Measurements from ENCODE around the gene SLC25A40. TPM values are rescaled to one million over a fixed set of nuclear protein-coding genes. Genes with fewer than 3 reads are reported as not detected.
"Not testable (repeated sequence)": the region's sequence is repeated elsewhere in the genome, so short reads cannot be mapped to it uniquely, and the experiment has no call there.

Gene SLC25A40, protein sequence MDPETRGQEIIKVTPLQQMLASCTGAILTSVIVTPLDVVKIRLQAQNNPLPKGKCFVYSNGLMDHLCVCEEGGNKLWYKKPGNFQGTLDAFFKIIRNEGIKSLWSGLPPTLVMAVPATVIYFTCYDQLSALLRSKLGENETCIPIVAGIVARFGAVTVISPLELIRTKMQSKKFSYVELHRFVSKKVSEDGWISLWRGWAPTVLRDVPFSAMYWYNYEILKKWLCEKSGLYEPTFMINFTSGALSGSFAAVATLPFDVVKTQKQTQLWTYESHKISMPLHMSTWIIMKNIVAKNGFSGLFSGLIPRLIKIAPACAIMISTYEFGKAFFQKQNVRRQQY
- total RNA-seq (10 to 100 TPM; 15.2 to 50.2 (median 27.5) TPM), polyA plus RNA-seq (10 to 100 TPM; 10.7 to 11.0 TPM), total RNA-seq (14.1 reads per million, percentile 43 among the genes with 10 or more reads in this experiment)

DNA sequence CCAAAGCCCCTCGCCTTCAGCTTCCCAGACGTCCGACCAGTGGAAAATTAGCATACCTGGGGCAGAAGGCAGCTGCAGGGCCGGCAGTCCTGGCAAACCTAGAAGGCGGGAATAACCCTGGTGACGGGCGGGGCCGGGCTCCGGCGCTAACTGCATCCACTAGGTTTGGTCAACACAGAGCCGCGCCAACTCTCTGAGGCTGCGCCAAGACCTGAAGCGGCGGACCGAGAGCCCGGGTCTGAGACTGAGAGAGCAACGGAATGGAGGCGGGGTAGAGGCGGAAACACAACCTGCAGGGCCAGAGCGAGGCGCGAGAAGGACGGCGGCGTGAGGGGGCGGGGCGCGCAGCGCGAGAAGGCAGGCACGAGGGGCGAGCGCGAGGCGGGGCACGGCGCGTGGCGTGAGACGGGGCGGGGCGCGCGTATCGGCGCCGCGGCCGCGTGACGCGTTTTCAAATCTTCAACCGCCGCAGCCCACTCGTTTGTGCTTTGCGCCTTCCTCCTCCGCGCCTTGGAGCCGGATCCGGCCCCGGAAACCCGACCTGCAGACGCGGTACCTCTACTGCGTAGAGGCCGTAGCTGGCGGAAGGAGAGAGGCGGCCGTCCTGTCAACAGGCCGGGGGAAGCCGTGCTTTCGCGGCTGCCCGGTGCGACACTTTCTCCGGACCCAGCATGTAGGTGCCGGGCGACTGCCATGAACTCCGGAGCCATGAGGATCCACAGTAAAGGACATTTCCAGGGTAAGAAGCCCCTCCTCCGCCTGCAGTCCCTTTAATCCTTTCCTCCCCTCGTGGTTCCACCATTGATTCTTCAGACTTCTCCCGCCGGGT lies at the start of gene SLC25A40, which contains the start of gene DBF4:
TSS of gene SLC25A40 (minus strand) at position 321 of the 829 bp plus-strand sequence. CDS start 17,633 bp downstream, outside the sequence.
TSS of gene DBF4 (plus strand) at position 454 of the 829 bp plus-strand sequence. CDS start at position 694, 240 bp downstream.
- no peaks in the 10 kb centered on the region for H3K27me3 ChIP-seq (ENCODE audit: control insufficient read depth in 2 of 2, insufficient read depth in 2 of 2, low read length in 2 of 2)
- no peaks in the 10 kb centered on the region for H3K27me3 Mint-ChIP-seq
- peak within 1 kb of the TSS; percentile 93 for H3K4me3 ChIP-seq (ENCODE audit: low read length)
- H3K9me3 ChIP-seq (ENCODE audit: control insufficient read depth in 2 of 3, low read length in 3 of 3), result no peaks in the 10 kb centered on the region
- peaks cover 0 to 18% (median 6%) of the 10 kb centered on the region in 11 donors for H3K9me3 Mint-ChIP-seq
- DNase-seq (peak; percentile 88 to 98 (median 95)), ATAC-seq (peak; percentile 95)
- H3K4me1 ChIP-seq (ENCODE audit: control insufficient read depth in 2 of 2, insufficient read depth in 2 of 2, low read length in 2 of 2), result peaks cover 6 to 13% of the 10 kb centered on the region in 2 donors
- POLR2A ChIA-PET, result interaction anchor here (1.0 to 1.1 kb wide), 2 partner anchors 59 to 341 kb away, joined by 3 read pairs; no protein-coding TSS in a partner anchor
- H3K27ac ChIP-seq (ENCODE audit: low read depth, low read length), result peak within 1 kb of the TSS; percentile 92
- peak within 1 kb of the TSS; percentile 69 to 96 (median 93) for H3K4me3 Mint-ChIP-seq
- H3K36me3 Mint-ChIP-seq, result peaks cover 4 to 43% (median 24%) of the 10 kb centered on the region in 5 donors
- H3K27ac Mint-ChIP-seq, result peak within 1 kb of the TSS; percentile 82 to 98 (median 97)
- intact Hi-C loops (cut with micrococcal nuclease), result loop anchor here (1.0 to 10.0 kb wide), 12 partner anchors 11 to 1729 kb away; partner anchors contain the start of genes ADAM22 (in 2 of the 2), DMTF1 (in 2 of the 2), RUNDC3B (in 2 of the 2) and ABCB1 (in 1 of the 2)
- H3K36me3 ChIP-seq (ENCODE audit: control insufficient read depth in 2 of 3, insufficient read depth in 3 of 3, low read length in 3 of 3), result peaks cover 0 to 14% (median 0%) of the 10 kb centered on the region in 3 experiments
- CTCF ChIA-PET, result interaction anchor here (2.7 kb wide), 1 partner anchor 11 kb away, joined by 12 read pairs; no protein-coding TSS in a partner anchor
- peaks cover 27 to 64% (median 54%) of the 10 kb centered on the region in 7 donors for H3K4me1 Mint-ChIP-seq

DNA sequence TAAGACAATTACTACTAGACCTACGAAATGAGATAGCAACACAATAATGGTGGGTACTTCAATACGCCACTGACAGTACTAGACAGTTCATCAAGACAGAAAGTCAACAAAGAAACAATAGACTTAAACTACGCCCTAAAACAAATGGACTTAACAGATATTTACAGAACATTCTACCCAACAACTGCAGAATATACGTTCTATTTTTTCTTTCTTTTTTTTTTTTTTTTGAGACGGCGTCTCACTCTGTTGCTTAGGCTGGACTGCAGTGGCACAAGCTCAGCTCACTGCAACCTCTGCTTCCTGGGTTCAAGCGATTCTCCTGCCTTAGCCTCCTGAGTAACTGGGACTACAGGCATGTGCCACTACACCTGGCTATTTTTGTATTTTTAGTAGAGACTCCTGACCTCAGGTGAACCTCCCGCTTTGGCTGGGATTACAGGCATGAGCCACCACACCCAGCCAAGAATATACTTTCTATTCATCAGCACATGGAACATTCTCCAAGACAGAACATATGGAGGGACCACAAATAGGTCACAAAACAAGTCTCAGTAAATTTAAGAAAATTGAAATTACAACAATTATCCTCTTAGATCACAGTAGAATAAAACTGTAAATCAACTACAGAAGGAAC lies 46.7 kb upstream of the SLC25A40 start:
- POLR2A ChIA-PET; H3K4me3 Mint-ChIP-seq; H3K4me1 Mint-ChIP-seq; H3K27ac Mint-ChIP-seq; H3K27ac ChIP-seq (ENCODE audit: low read depth, low read length); DNase-seq; H3K4me3 ChIP-seq (ENCODE audit: low read length); H3K27me3 ChIP-seq (ENCODE audit: control insufficient read depth in 2 of 2, insufficient read depth in 2 of 2, low read length in 2 of 2); H3K4me1 ChIP-seq (ENCODE audit: control insufficient read depth in 2 of 2, insufficient read depth in 2 of 2, low read length in 2 of 2); H3K9me3 Mint-ChIP-seq; CTCF ChIA-PET; ATAC-seq; H3K9me3 ChIP-seq (ENCODE audit: control insufficient read depth in 2 of 3, low read length in 3 of 3); H3K36me3 ChIP-seq (ENCODE audit: control insufficient read depth in 2 of 3, insufficient read depth in 3 of 3, low read length in 3 of 3); H3K36me3 Mint-ChIP-seq; intact Hi-C loops (cut with micrococcal nuclease): not testable (repeated sequence)
- H3K27me3 Mint-ChIP-seq, result peaks cover 0 to 18% (median 5%) of the 10 kb centered on the region in 5 donors

DNA sequence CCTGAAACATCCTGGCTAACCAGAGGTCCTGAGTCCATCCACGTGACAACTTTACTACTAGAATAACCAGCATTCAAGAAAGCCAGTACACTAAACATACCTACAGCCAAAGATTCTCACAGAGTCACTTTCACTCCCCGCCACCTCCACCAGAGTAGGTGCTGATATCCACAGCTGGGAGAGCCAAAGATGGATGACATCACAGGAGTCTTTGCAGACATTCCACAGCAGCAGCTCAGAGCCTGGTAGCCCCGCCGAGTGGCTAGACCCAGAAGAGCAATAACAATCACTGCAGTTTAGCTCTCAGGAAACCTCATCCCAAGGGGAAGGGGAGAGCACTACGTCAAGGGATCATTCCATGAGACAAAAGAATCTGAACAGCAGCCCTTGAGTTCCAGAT lies 44.4 kb upstream of the SLC25A40 start:
- no peak overlapping the region for H3K27ac Mint-ChIP-seq
- DNase-seq, result no peak
- Histone ChIP-seq H3K4me3 (ENCODE audit: low read length) (no peak overlapping the region), H3K9me3 (ENCODE audit: control insufficient read depth in 2 of 3, low read length in 3 of 3) (no peaks in the 10 kb centered on the region), H3K4me1 (ENCODE audit: control insufficient read depth in 2 of 2, insufficient read depth in 2 of 2, low read length in 2 of 2) (no peaks in the 10 kb centered on the region), H3K36me3 (ENCODE audit: control insufficient read depth in 2 of 3, insufficient read depth in 3 of 3, low read length in 3 of 3) (no peaks in the 10 kb centered on the region), H3K27me3 (ENCODE audit: control insufficient read depth in 2 of 2, insufficient read depth in 2 of 2, low read length in 2 of 2) (peaks cover 0 to 3% of the 10 kb centered on the region in 2 donors), H3K27ac (ENCODE audit: low read depth, low read length) (no peak overlapping the region)
- no peaks in the 10 kb centered on the region for H3K9me3 Mint-ChIP-seq
- no peak for ATAC-seq
- POLR2A ChIA-PET, result no interaction called here
- no peaks in the 10 kb centered on the region for H3K4me1 Mint-ChIP-seq
- CTCF ChIA-PET, result no interaction called here
- H3K4me3 Mint-ChIP-seq, result no peak overlapping the region
- intact Hi-C loops (cut with micrococcal nuclease), result no loop called here
- no peaks in the 10 kb centered on the region for H3K36me3 Mint-ChIP-seq
- H3K27me3 Mint-ChIP-seq, result peaks cover 0 to 18% (median 6%) of the 10 kb centered on the region in 5 donors

DNA sequence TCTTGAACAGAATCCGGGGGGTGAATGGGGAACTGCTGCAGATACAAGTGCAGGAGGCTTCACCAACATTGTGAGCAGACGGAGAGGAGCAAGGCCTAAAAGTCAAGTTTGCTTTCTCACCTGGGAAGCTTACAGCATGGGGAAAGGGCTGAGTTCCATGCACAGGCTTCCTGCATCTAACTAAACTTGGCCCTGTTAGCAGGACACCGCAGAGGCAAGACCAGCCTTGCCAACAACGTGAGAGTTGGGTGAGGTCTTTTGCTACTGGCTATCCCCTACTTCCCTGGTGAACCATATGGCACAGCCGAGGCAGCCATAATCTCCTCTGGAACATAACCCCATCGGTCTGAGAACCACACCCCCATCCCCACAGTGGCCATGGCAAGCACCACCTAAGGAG lies 43.7 kb upstream of the SLC25A40 start:
- Histone ChIP-seq H3K4me3 (ENCODE audit: low read length) (no peak overlapping the region), H3K27ac (ENCODE audit: low read depth, low read length) (no peak overlapping the region), H3K9me3 (ENCODE audit: control insufficient read depth in 2 of 3, low read length in 3 of 3) (no peaks in the 10 kb centered on the region), H3K27me3 (ENCODE audit: control insufficient read depth in 2 of 2, insufficient read depth in 2 of 2, low read length in 2 of 2) (peaks cover 0 to 3% of the 10 kb centered on the region in 2 donors), H3K36me3 (ENCODE audit: control insufficient read depth in 2 of 3, insufficient read depth in 3 of 3, low read length in 3 of 3) (no peaks in the 10 kb centered on the region), H3K4me1 (ENCODE audit: control insufficient read depth in 2 of 2, insufficient read depth in 2 of 2, low read length in 2 of 2) (no peaks in the 10 kb centered on the region)
- Mint-ChIP-seq H3K4me1 (no peaks in the 10 kb centered on the region), H3K4me3 (no peak overlapping the region), H3K9me3 (no peaks in the 10 kb centered on the region), H3K27me3 (peaks cover 0 to 18% (median 6%) of the 10 kb centered on the region in 5 donors), H3K36me3 (no peaks in the 10 kb centered on the region), H3K27ac (no peak overlapping the region)
- DNase-seq (no peak), ATAC-seq (no peak)
- ChIA-PET CTCF (no interaction called here), POLR2A (no interaction called here)
- intact Hi-C loops (cut with micrococcal nuclease), result no loop called here

DNA sequence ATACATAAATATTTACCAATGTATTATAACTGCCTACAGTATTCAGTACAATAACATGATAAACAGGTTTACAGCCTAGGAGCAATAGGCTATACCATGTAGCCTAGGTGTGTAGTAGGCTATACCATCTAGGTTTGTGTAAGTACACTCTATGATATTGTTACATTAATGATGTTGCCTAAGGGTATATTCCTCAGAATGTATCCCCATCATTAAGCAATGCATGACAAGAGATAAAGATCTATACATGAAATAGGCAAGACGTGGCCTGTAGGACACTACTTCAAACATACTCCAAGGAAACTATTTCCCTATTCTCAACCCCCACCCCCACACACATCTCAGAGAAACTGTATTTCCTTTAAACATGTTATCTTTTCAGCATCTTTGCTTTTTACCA lies 42.6 kb upstream of the SLC25A40 start:
- H3K4me3 Mint-ChIP-seq, result no peak overlapping the region
- intact Hi-C loops (cut with micrococcal nuclease), result no loop called here
- H3K4me1 Mint-ChIP-seq, result no peaks in the 10 kb centered on the region
- ATAC-seq (no peak), DNase-seq (no peak)
- H3K36me3 ChIP-seq (ENCODE audit: control insufficient read depth in 2 of 3, insufficient read depth in 3 of 3, low read length in 3 of 3), result no peaks in the 10 kb centered on the region
- peaks cover 0 to 18% (median 6%) of the 10 kb centered on the region in 5 donors for H3K27me3 Mint-ChIP-seq
- no peaks in the 10 kb centered on the region for H3K9me3 ChIP-seq (ENCODE audit: control insufficient read depth in 2 of 3, low read length in 3 of 3)
- CTCF ChIA-PET, result no interaction called here
- no peak overlapping the region for H3K27ac ChIP-seq (ENCODE audit: low read depth, low read length)
- H3K27me3 ChIP-seq (ENCODE audit: control insufficient read depth in 2 of 2, insufficient read depth in 2 of 2, low read length in 2 of 2), result peaks cover 0 to 3% of the 10 kb centered on the region in 2 donors
- H3K4me1 ChIP-seq (ENCODE audit: control insufficient read depth in 2 of 2, insufficient read depth in 2 of 2, low read length in 2 of 2), result no peaks in the 10 kb centered on the region
- H3K4me3 ChIP-seq (ENCODE audit: low read length), result no peak overlapping the region
- peaks cover 0 to 2% (median 0%) of the 10 kb centered on the region in 11 donors for H3K9me3 Mint-ChIP-seq
- H3K27ac Mint-ChIP-seq, result no peak overlapping the region
- POLR2A ChIA-PET, result no interaction called here
- H3K36me3 Mint-ChIP-seq, result no peaks in the 10 kb centered on the region

DNA sequence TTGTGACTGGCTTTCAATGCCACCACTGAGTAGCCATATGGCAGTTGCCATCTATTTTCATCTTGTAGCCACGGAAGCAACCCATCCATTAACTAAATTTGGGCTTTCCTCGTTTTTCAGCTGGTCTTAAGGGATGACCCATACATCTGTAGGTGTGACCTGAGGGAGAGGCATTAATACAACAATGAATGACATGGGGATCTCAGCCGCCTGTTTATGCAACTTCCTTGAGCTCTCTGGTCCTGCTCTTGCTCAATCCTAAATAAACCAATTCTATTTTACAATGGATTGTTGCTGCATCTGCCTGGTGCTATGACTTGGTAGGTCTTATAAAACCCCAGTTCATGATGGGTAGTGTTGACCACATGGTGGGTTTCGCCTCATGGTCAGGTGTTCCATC lies 36.0 kb upstream of the SLC25A40 start:
- H3K9me3 Mint-ChIP-seq, result peaks cover 0 to 2% (median 0%) of the 10 kb centered on the region in 11 donors
- H3K4me1 Mint-ChIP-seq, result peaks cover 0 to 5% (median 3%) of the 10 kb centered on the region in 7 donors
- intact Hi-C loops (cut with micrococcal nuclease), result loop anchor here in 1 of 2 donors (2.0 kb wide), 1 partner anchor 21 kb away; no protein-coding TSS in a partner anchor
- no peak overlapping the region for H3K4me3 ChIP-seq (ENCODE audit: low read length)
- peaks cover 0 to 10% (median 0%) of the 10 kb centered on the region in 5 donors for H3K36me3 Mint-ChIP-seq
- no peak overlapping the region for H3K27ac ChIP-seq (ENCODE audit: low read depth, low read length)
- ChIA-PET POLR2A (no interaction called here), CTCF (no interaction called here)
- H3K9me3 ChIP-seq (ENCODE audit: control insufficient read depth in 2 of 3, low read length in 3 of 3), result no peaks in the 10 kb centered on the region
- no peak overlapping the region for H3K27ac Mint-ChIP-seq
- peaks cover 0 to 12% (median 0%) of the 10 kb centered on the region in 5 donors for H3K27me3 Mint-ChIP-seq
- no peak overlapping the region for H3K4me3 Mint-ChIP-seq
- ATAC-seq (no peak), DNase-seq (no peak)
- no peaks in the 10 kb centered on the region for H3K36me3 ChIP-seq (ENCODE audit: control insufficient read depth in 2 of 3, insufficient read depth in 3 of 3, low read length in 3 of 3)
- H3K27me3 ChIP-seq (ENCODE audit: control insufficient read depth in 2 of 2, insufficient read depth in 2 of 2, low read length in 2 of 2), result peaks cover 0 to 3% of the 10 kb centered on the region in 2 donors
- no peaks in the 10 kb centered on the region for H3K4me1 ChIP-seq (ENCODE audit: control insufficient read depth in 2 of 2, insufficient read depth in 2 of 2, low read length in 2 of 2)
